GM19239 (cell line): ENCODE data around the gene RBMS2.
"Not testable (repeated sequence)": the region's sequence is repeated elsewhere in the genome, so short reads cannot be mapped to it uniquely, and the experiment has no call there.

Experiments
- DNase-seq: peaks from one replicate; pipeline ENCODE4 v3.0.0; 2011; ENCODE audit warnings: low spot score; ENCODE audit not compliant: insufficient read length
- FAIRE-seq: peaks from 2 replicates; lab custom pipeline; 2011; peaks lifted over from hg19 to GRCh38; lab: Jason Lieb, UNC

Gene RBMS2

GRCh38 chr12:56574210-56574609 is 52.6 kb downstream of the RBMS2 start:
- FAIRE-seq = no peak
- DNase-seq = no peak

GRCh38 chr12:56577248-56577647 is 55.6 kb downstream of the RBMS2 start:
- not testable (repeated sequence) for DNase-seq, FAIRE-seq

- FAIRE-seq (no peak), DNase-seq (no peak)
Measured at GRCh38 chr12:56578983-56579546, 57.4 kb downstream of the RBMS2 start.

GRCh38 chr12:56581418-56582145 is 60.0 kb downstream of the RBMS2 start:
- no peak for DNase-seq
- FAIRE-seq = no peak

- no peak for DNase-seq
- no peak for FAIRE-seq
Measured at GRCh38 chr12:56585098-56585497, 63.5 kb downstream of the RBMS2 start.

GRCh38 chr12:56589783-56590182 is 68.2 kb downstream of the RBMS2 start:
- DNase-seq = no peak
- FAIRE-seq = no peak

- FAIRE-seq = no peak
- peak; percentile 22 for DNase-seq
Measured at GRCh38 chr12:56590237-56590830, 68.7 kb downstream of the RBMS2 start.

- DNase-seq (no peak), FAIRE-seq (no peak)
Measured at GRCh38 chr12:56591126-56591525, 69.5 kb downstream of the RBMS2 start.

- FAIRE-seq = no peak
- no peak for DNase-seq
Measured at GRCh38 chr12:56591961-56592360, 70.3 kb downstream of the RBMS2 start.

- DNase-seq = peak; percentile 57
- peak; percentile 76 for FAIRE-seq
Measured at GRCh38 chr12:56593909-56594621, 72.4 kb downstream of the RBMS2 start.

- no peak for DNase-seq
- FAIRE-seq = no peak
Measured at GRCh38 chr12:56596815-56597214, 75.2 kb downstream of the RBMS2 start.

- FAIRE-seq (no peak), DNase-seq (no peak)
Measured at GRCh38 chr12:56599041-56599440, 77.4 kb downstream of the RBMS2 start.

GRCh38 chr12:56599797-56600196 is 78.2 kb downstream of the RBMS2 start:
- DNase-seq = no peak
- FAIRE-seq = no peak

- FAIRE-seq (no peak), DNase-seq (no peak)
Measured at GRCh38 chr12:56600753-56601152, 79.1 kb downstream of the RBMS2 start.

- FAIRE-seq = peak; percentile 21
- peak; percentile 19 for DNase-seq
Measured at GRCh38 chr12:56601503-56601902, 79.9 kb downstream of the RBMS2 start.

GRCh38 chr12:56602239-56602638 is 80.6 kb downstream of the RBMS2 start:
- FAIRE-seq = no peak

GRCh38 chr12:56604355-56604754 is 82.7 kb downstream of the RBMS2 start:
- DNase-seq = no peak
- FAIRE-seq = no peak

More at GRCh38 chr12:56602239-56602638, 80.6 kb downstream of the RBMS2 start:
- DNase-seq = no peak

GRCh38 chr12:56614627-56615026 is 93.0 kb downstream of the RBMS2 start:
- FAIRE-seq = no peak

GRCh38 chr12:56616244-56616643 is 94.6 kb downstream of the RBMS2 start:
- no peak for DNase-seq
- no peak for FAIRE-seq

More at GRCh38 chr12:56614627-56615026, 93.0 kb downstream of the RBMS2 start:
- DNase-seq = no peak

- FAIRE-seq = no peak
Measured at GRCh38 chr12:56616925-56617324, 95.3 kb downstream of the RBMS2 start.

GRCh38 chr12:56622535-56622934 is 100.9 kb downstream of the RBMS2 start:
- DNase-seq (no peak), FAIRE-seq (no peak)

More at GRCh38 chr12:56616925-56617324, 95.3 kb downstream of the RBMS2 start:
- DNase-seq = no peak
